ENCODE measurements around the gene BCL2L12.

The BCL2L12 gene

DNA sequence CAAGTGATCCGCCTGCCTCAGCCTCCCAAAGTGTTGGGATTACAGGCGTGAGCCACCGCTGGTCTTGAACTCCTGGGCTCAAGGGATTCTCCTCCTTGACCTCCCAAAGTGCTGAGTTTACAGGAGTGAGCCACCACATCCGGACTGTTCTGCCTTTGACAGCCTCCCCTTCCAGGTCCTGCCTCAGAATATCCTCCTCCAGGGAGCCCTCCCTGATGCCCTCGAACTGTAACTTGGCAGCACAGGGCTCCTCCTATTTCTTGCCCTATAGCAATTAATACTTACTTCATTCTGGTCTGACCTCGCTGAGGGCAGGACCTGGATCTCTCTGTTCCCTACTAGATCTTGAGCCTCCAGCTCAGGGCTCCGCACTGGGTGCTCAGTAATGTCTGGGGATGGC, 31.1 kb downstream of the BCL2L12 start:
- no peak overlapping the region for H3K4me3 ChIP-seq (ENCODE audit: low read depth, low read length)
- TF ChIP-seq, protein P1, sequence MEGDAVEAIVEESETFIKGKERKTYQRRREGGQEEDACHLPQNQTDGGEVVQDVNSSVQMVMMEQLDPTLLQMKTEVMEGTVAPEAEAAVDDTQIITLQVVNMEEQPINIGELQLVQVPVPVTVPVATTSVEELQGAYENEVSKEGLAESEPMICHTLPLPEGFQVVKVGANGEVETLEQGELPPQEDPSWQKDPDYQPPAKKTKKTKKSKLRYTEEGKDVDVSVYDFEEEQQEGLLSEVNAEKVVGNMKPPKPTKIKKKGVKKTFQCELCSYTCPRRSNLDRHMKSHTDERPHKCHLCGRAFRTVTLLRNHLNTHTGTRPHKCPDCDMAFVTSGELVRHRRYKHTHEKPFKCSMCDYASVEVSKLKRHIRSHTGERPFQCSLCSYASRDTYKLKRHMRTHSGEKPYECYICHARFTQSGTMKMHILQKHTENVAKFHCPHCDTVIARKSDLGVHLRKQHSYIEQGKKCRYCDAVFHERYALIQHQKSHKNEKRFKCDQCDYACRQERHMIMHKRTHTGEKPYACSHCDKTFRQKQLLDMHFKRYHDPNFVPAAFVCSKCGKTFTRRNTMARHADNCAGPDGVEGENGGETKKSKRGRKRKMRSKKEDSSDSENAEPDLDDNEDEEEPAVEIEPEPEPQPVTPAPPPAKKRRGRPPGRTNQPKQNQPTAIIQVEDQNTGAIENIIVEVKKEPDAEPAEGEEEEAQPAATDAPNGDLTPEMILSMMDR (IDR thresholded peaks at IDR 0.05; ENCODE audit: low read depth, low read length), result no peak
- DNase-seq, result no peak
- no peaks in the 10 kb centered on the region for H3K36me3 ChIP-seq
- no peaks in the 10 kb centered on the region for H3K27me3 ChIP-seq
- no peaks in the 10 kb centered on the region for H3K4me1 ChIP-seq
- no peaks in the 10 kb centered on the region for H3K9me3 ChIP-seq

DNA sequence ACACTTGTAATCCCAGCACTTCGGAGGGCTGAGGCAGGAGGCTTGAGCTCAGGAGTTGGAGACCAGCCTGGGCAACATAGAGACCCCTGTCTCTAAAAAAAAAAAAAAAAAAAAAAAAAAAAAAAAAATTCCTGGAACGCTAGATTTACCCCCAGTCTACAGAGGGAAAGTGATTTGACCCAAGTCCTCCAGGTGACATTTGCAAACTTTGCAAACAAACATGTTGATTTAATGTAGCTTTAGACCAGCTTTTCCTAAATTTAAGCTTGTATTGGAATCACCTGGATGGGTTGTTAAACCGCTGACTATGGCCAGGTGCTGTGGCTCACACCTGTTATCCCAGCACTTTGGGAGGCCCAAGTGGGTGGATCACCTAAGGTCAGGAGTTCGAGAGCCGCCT, 33.6 kb downstream of the BCL2L12 start:
- no peaks in the 10 kb centered on the region for H3K9me3 ChIP-seq
- no peak for DNase-seq
- no peak overlapping the region for H3K4me3 ChIP-seq (ENCODE audit: low read depth, low read length)
- H3K27me3 ChIP-seq, result no peaks in the 10 kb centered on the region
- no peaks in the 10 kb centered on the region for H3K4me1 ChIP-seq
- TF ChIP-seq, protein P1 (IDR thresholded peaks at IDR 0.05; ENCODE audit: low read depth, low read length), result no peak
- H3K36me3 ChIP-seq, result no peaks in the 10 kb centered on the region

DNA sequence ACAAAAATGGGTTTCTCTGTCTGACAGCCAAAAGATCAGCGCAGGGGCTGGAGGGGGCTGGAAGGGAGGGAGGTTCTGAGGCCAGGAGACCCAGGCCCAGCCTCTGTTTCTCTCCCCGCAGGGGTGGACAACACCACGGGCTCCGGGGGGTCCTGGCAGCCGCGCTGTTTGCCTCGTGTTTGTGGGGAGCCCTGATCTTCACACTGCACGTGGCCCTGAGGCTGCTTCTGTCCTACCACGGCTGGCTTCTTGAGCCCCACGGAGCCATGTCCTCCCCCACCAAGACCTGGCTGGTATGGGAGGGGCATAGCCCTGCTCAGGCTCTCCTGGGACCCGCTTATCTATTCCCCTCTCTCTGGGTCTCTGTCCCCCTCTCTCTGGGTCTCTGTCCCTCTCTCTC, 34.8 kb downstream of the BCL2L12 start:
- H3K4me3 ChIP-seq (ENCODE audit: low read depth, low read length), result no peak overlapping the region
- no peaks in the 10 kb centered on the region for H3K27me3 ChIP-seq
- H3K4me1 ChIP-seq, result no peaks in the 10 kb centered on the region
- H3K36me3 ChIP-seq, result no peaks in the 10 kb centered on the region
- H3K9me3 ChIP-seq, result no peaks in the 10 kb centered on the region
- TF ChIP-seq, protein P1 (IDR thresholded peaks at IDR 0.05; ENCODE audit: low read depth, low read length), result no peak
- DNase-seq, result no peak

DNA sequence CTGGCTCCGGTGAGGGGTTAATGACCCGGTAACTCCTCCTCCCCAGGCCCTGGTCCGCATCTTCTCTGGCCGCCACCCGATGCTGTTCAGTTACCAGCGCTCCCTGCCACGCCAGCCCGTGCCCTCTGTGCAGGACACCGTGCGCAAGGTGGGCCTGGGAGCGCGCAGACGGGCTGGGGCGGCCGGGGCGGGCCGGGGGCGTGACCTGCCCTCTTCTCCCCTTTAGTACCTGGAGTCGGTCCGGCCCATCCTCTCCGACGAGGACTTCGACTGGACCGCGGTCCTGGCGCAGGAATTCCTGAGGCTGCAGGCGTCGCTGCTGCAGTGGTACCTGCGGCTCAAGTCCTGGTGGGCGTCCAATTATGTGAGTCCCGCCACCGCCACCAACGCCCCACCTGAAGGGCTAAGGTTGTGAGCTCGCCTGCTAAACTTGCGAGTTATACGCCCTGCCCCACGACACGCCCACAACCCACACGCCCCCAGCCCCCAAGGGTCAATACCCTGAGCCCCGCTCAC, 35.6 kb downstream of the BCL2L12 start:
- no peak overlapping the region for H3K4me3 ChIP-seq (ENCODE audit: low read depth, low read length)
- no peaks in the 10 kb centered on the region for H3K36me3 ChIP-seq
- H3K27me3 ChIP-seq, result no peaks in the 10 kb centered on the region
- TF ChIP-seq, protein P1 (IDR thresholded peaks at IDR 0.05; ENCODE audit: low read depth, low read length), result no peak
- DNase-seq, result no peak
- no peaks in the 10 kb centered on the region for H3K9me3 ChIP-seq
- H3K4me1 ChIP-seq, result no peaks in the 10 kb centered on the region

DNA sequence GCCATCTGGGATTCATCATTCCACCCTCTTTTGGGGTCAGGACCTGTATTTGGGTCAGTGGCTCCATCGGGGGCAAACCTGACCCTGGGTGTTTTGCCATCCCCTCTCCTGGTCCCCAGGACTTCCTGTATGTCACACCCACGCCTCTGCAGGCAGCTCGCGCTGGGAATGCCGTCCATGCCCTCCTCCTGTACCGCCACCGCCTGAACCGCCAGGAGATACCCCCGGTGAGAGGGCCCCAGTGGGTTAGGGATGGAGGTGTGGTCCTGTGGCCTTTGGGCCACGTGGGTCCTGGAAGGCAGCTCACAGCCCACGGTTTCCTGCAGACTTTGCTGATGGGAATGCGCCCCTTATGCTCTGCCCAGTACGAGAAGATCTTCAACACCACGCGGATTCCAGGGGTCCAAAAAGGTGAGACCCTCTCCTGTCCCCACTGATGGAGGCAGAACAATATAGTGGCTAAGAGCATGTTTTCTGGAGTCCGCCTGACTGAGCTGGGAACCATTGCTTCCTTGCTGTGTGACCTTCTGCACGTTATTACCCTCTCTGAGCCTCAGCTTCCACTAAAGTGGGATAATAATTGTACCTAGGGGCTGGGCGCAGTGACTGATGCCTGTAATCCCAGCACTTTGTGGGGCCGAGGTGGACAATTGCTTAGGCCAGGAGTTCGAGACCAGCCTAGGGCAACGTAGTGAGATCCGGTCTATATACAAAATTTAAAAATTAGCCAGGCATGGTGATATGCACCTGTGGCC, 39.3 kb downstream of the BCL2L12 start:
- DNase-seq, result no peak
- TF ChIP-seq, protein P1 (IDR thresholded peaks at IDR 0.05; ENCODE audit: low read depth, low read length), result no peak
- Histone ChIP-seq H3K4me1 (no peaks in the 10 kb centered on the region), H3K27me3 (no peaks in the 10 kb centered on the region), H3K4me3 (ENCODE audit: low read depth, low read length) (no peak overlapping the region), H3K9me3 (no peaks in the 10 kb centered on the region), H3K36me3 (no peaks in the 10 kb centered on the region)

DNA sequence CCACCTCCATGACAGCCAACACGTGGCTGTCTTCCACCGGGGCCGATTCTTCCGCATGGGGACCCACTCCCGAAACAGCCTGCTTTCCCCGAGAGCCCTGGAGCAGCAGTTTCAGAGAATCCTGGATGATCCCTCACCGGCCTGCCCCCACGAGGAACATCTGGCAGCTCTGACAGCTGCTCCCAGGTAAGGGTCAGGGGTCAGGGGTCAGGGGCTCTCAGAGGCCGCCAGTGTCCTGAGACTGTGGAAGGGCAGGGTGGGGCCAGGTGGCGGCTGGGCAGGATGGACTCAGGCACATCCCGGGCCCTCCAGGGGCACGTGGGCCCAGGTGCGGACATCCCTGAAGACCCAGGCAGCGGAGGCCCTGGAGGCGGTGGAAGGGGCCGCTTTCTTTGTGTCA, 40.2 kb downstream of the BCL2L12 start:
- H3K27me3 ChIP-seq, result no peaks in the 10 kb centered on the region
- DNase-seq, result no peak
- no peaks in the 10 kb centered on the region for H3K4me1 ChIP-seq
- TF ChIP-seq, protein P1 (IDR thresholded peaks at IDR 0.05; ENCODE audit: low read depth, low read length), result no peak
- H3K4me3 ChIP-seq (ENCODE audit: low read depth, low read length), result no peak overlapping the region
- no peaks in the 10 kb centered on the region for H3K36me3 ChIP-seq
- H3K9me3 ChIP-seq, result no peaks in the 10 kb centered on the region
